RWPE2 (cell line): ENCODE measurements around the gene ANKRD33B.

ENCODE experiments used
- ATAC-seq: fragments of 200-7000 bp; cut with Tn5 transposase; 3 replicates; pipeline ENCODE4 v1.9.1; 2021; ENCODE audit warnings: low read depth
- DNase-seq: peaks from one replicate; pipeline ENCODE4 v3.0.0-alpha.2; 2020; ENCODE audit warnings: low spot score
- H3K27ac ChIP-seq: fragments of 450-650 bp; 2 replicates; pipeline ENCODE4 v1.5.1; 2017; ENCODE audit warnings: mild to moderate bottlenecking; ENCODE audit not compliant: poor library complexity, severe bottlenecking
- H3K27me3 ChIP-seq: fragments of 250-450 bp; sonication (Bioruptor Pico); 2 replicates; pipeline ENCODE4 v1.5.1; 2021; ENCODE audit warnings: mild to moderate bottlenecking, moderate library complexity; ENCODE audit not compliant: insufficient read depth, poor library complexity, severe bottlenecking
- H3K36me3 ChIP-seq: fragments of 250-450 bp; sonication (Bioruptor Pico); 2 replicates; pipeline ENCODE4 v1.5.1; 2020; ENCODE audit warnings: low read depth, mild to moderate bottlenecking, moderate library complexity
- H3K4me1 ChIP-seq: fragments of 250-450 bp; sonication (Bioruptor Pico); 2 replicates; pipeline ENCODE4 v1.5.1; 2021; ENCODE audit warnings: mild to moderate bottlenecking, moderate library complexity; ENCODE audit not compliant: insufficient read depth, poor library complexity, severe bottlenecking
- H3K4me3 ChIP-seq: fragments of 250-450 bp; sonication (Bioruptor Pico); 2 replicates; pipeline ENCODE4 v1.5.1; 2021; ENCODE audit warnings: mild to moderate bottlenecking, moderate library complexity; ENCODE audit not compliant: severe bottlenecking
- H3K9me3 ChIP-seq: fragments of 250-450 bp; sonication (Bioruptor Pico); 2 replicates; pipeline ENCODE4 v1.5.1; 2021; ENCODE audit warnings: mild to moderate bottlenecking, moderate library complexity; ENCODE audit not compliant: severe bottlenecking
- TF ChIP-seq, protein P1 (sequence below): fragments of 450-650 bp; IDR thresholded peaks from one replicate; pipeline ENCODE4 v1.5.1; 2017; ENCODE audit warnings: mild to moderate bottlenecking, moderate library complexity; ENCODE audit not compliant: poor library complexity, severe bottlenecking

The ANKRD33B gene

GRCh38 chr5:10675177-10675700 lies 111.4 kb downstream of the ANKRD33B start:
- Histone ChIP-seq H3K36me3 (peaks cover 14% of the 10 kb centered on the region), H3K9me3 (no peaks in the 10 kb centered on the region), H3K4me1 (no peaks in the 10 kb centered on the region), H3K27me3 (no peaks in the 10 kb centered on the region), H3K4me3 (no peak overlapping the region), H3K27ac (no peak overlapping the region)
- TF ChIP-seq, protein P1, sequence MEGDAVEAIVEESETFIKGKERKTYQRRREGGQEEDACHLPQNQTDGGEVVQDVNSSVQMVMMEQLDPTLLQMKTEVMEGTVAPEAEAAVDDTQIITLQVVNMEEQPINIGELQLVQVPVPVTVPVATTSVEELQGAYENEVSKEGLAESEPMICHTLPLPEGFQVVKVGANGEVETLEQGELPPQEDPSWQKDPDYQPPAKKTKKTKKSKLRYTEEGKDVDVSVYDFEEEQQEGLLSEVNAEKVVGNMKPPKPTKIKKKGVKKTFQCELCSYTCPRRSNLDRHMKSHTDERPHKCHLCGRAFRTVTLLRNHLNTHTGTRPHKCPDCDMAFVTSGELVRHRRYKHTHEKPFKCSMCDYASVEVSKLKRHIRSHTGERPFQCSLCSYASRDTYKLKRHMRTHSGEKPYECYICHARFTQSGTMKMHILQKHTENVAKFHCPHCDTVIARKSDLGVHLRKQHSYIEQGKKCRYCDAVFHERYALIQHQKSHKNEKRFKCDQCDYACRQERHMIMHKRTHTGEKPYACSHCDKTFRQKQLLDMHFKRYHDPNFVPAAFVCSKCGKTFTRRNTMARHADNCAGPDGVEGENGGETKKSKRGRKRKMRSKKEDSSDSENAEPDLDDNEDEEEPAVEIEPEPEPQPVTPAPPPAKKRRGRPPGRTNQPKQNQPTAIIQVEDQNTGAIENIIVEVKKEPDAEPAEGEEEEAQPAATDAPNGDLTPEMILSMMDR = no peak
- ATAC-seq = peak; percentile 11; the same call in 2 of the 3 replicates
- peak; percentile 47 for DNase-seq

GRCh38 chr5:10676224-10676623 lies 112.4 kb downstream of the ANKRD33B start:
- no peaks in the 10 kb centered on the region for H3K27me3 ChIP-seq
- ATAC-seq (peak; percentile 16; the same call in 2 of the 3 replicates), DNase-seq (peak; percentile 72)
- no peak overlapping the region for H3K4me3 ChIP-seq
- TF ChIP-seq, protein P1 = no peak
- no peaks in the 10 kb centered on the region for H3K9me3 ChIP-seq
- no peaks in the 10 kb centered on the region for H3K4me1 ChIP-seq
- no peak overlapping the region for H3K27ac ChIP-seq
- H3K36me3 ChIP-seq = peaks cover 20% of the 10 kb centered on the region

GRCh38 chr5:10676946-10677345 lies 113.1 kb downstream of the ANKRD33B start:
- TF ChIP-seq, protein P1 = no peak
- no peak for ATAC-seq
- Histone ChIP-seq H3K4me1 (no peaks in the 10 kb centered on the region), H3K36me3 (peaks cover 20% of the 10 kb centered on the region), H3K4me3 (no peak overlapping the region), H3K27me3 (no peaks in the 10 kb centered on the region), H3K9me3 (no peaks in the 10 kb centered on the region), H3K27ac (no peak overlapping the region)
- DNase-seq = no peak

DNA sequence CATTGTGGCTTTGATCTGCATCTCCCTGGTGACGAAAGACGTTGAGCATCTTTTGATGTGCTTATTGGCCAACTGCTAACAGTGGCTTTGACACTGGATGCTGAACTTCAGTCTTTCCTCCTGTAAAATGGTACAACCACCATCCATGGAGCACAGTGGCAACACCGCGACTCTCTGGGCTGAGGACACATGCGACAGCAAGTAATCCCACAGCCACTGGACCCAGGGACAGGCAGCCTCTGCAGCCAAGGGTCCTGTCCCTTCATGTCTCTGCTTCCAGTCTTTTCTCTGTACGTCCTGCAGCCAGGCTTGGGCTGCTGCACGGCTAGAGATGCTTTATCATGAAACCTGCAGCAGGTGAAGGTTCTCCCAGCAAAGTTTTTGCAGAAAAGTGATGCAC lies 113.7 kb downstream of the ANKRD33B start:
- H3K27ac ChIP-seq = no peak overlapping the region
- no peak overlapping the region for H3K4me3 ChIP-seq
- TF ChIP-seq, protein P1 = no peak
- DNase-seq = peak; percentile 60
- H3K4me1 ChIP-seq = no peaks in the 10 kb centered on the region
- no peaks in the 10 kb centered on the region for H3K27me3 ChIP-seq
- no peaks in the 10 kb centered on the region for H3K9me3 ChIP-seq
- ATAC-seq = no peak
- H3K36me3 ChIP-seq = peaks cover 22% of the 10 kb centered on the region

DNA sequence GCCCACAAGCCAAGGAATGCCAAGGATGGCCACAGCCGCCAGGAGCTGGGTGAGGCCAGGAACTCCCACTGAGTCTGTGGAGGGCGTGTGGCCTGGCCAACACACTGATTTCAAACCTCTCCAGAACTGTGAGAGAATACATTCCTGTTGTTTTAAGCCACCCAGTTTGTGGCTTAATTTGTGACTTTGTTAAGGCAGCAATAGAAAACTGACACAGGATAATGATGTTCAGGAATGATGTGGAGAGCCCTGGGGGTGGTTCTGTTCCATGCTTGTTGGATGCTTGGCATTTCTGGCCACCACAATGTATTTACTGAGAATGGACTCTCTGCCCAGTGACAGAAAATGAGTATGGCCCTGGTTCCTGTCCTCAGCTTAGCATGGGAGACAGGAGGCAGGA lies 114.4 kb downstream of the ANKRD33B start:
- Histone ChIP-seq H3K27me3 (no peaks in the 10 kb centered on the region), H3K9me3 (no peaks in the 10 kb centered on the region), H3K4me3 (no peak overlapping the region), H3K27ac (no peak overlapping the region), H3K36me3 (peaks cover 29% of the 10 kb centered on the region), H3K4me1 (no peaks in the 10 kb centered on the region)
- ATAC-seq (no peak), DNase-seq (no peak)
- TF ChIP-seq, protein P1 = no peak
